Measurements from ENCODE around the gene SREK1IP1. TPM values are rescaled to one million over a fixed set of nuclear protein-coding genes. Genes with fewer than 3 reads are reported as not detected.

The SREK1IP1 gene
- 5.6 and 8.0 TPM in 2 replicates for total RNA-seq

GRCh38 chr5:64768358-64769312 lies at the start of gene SREK1IP1, which contains the start of gene CWC27:
TSS of gene SREK1IP1 (minus strand) at chr5:64768691. CDS start at chr5:64768517, 174 bp downstream.
TSS of gene CWC27 (plus strand) at chr5:64768930. CDS start at chr5:64769147, 217 bp downstream.

GRCh38 chr5:64690417-64691151 lies 77.9 kb downstream of the SREK1IP1 start, which contains the start of gene SHISAL2B:
TSS of gene SHISAL2B (plus strand) at chr5:64690503. CDS start at chr5:64690624, 121 bp downstream.

Other genes with a start within 250 kb of the SREK1IP1 start
- not detected in 2 replicates for gene SHISAL2B, start 78.2 kb downstream of the SREK1IP1 start, total RNA-seq
- gene CWC27, start 239 bp upstream of the SREK1IP1 start, total RNA-seq = 10.8 and 13.1 TPM in 2 replicates

Measured in airway epithelial cell (primary cell).